Astrocyte (in vitro differentiated cells and primary cell): ENCODE data around the gene ERO1B.

Source experiments
- CTCF ChIP-seq: IDR thresholded peaks from 2 replicates; pipeline ENCODE4 v1.5.1; 2011; ENCODE audit warnings: low read depth, mild to moderate bottlenecking, inconsistent platforms, low read length, moderate library complexity; ENCODE audit not compliant: insufficient read depth
- EZH2 ChIP-seq: IDR thresholded peaks from 2 replicates; pipeline ENCODE4 v1.6.1; 2012; ENCODE audit warnings: mild to moderate bottlenecking, low read length, inconsistent platforms; ENCODE audit not compliant: insufficient read depth

- no peak for TF ChIP-seq CTCF
- TF ChIP-seq EZH2, result no peak
Observed at GRCh38 chr1:236222632-236223031, 59.1 kb downstream of the ERO1B start.
